HTR-8/SVneo (cell line): ENCODE results near the gene TENM3.
A peak's percentile ranks its signal among the peaks of the same experiment; 100 is the strongest.

Experiments used
- DNase-seq: peaks from one replicate; pipeline ENCODE4 v3.0.0; 2011; ENCODE audit warnings: low spot score, mixed read lengths; ENCODE audit not compliant: insufficient read length
- FAIRE-seq: peaks from 2 replicates; lab custom pipeline; 2011; peaks lifted over from hg19 to GRCh38; lab: Jason Lieb, UNC

TENM3 gene

GRCh38 chr4:182320092-182320491 is 76.9 kb downstream of the TENM3 start:
- no peak for DNase-seq

GRCh38 chr4:182320580-182320979 is 77.4 kb downstream of the TENM3 start:
- FAIRE-seq (no peak), DNase-seq (no peak)

More at GRCh38 chr4:182320092-182320491, 76.9 kb downstream of the TENM3 start:
- no peak for FAIRE-seq

DNA sequence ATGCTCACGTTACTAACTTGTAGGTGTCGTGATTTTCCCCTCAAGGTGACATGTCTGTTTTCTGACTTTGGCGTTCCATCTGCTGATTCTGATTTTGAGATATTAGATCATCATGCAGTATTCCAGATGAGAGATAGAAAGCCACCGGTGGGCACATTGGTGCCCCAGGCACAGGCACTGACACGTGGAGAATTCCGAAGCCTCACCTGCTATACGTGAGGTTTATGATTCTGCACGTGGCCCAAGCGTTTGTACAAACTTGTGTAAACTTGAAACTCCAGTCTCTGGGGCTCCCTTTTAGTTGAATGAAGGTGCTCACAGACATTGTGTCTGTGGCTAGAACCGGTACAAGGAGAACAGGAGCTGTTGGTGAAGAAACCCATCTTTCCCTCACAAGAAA is 81.1 kb downstream of the TENM3 start:
- FAIRE-seq = no peak
- DNase-seq = no peak

GRCh38 chr4:182325397-182325796 is 82.2 kb downstream of the TENM3 start:
- DNase-seq (no peak), FAIRE-seq (no peak)

- FAIRE-seq (no peak), DNase-seq (no peak)
Observed at GRCh38 chr4:182325848-182326255, 82.7 kb downstream of the TENM3 start.

DNA sequence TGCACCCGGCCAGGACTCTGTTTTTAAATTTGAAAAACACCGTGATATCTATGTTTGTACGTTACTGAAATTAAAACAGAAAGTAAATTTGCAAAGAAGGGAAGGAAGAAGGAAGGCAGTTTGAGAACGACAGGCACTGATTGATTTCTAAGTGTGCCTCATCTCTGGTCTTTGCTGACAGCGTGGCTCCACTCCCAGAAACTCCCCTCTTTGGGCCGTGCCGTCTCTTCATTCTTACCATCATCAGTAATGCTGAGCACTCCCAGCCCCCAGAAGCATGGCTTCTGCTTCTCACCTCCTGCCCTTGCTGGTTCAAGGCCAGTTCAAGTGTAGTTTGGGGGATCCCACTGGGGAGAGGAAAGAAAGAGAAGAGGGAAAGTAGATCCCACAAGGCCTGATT is 85.3 kb downstream of the TENM3 start:
- FAIRE-seq = no peak

DNA sequence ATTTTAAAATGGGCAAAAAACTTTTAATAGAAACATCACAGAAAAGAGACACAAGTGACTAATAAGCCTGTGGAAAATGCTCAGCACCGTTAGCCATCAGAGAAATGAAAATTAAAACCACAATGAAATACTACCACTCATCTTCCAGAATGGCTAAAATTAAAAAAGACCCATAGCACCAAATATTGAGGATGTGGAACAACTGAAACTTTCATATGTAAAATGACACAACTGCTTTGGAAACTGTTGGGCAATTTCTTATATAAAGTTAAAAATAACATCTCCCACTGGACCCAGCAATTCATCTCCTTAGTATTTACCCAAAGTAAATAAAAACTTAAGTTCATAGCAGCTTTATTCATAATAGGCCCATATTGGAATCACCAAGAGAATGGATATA is 94.2 kb downstream of the TENM3 start:
- DNase-seq (no peak), FAIRE-seq (no peak)

More for the DNA sequence above, 85.3 kb downstream of the TENM3 start:
- DNase-seq = no peak

DNA sequence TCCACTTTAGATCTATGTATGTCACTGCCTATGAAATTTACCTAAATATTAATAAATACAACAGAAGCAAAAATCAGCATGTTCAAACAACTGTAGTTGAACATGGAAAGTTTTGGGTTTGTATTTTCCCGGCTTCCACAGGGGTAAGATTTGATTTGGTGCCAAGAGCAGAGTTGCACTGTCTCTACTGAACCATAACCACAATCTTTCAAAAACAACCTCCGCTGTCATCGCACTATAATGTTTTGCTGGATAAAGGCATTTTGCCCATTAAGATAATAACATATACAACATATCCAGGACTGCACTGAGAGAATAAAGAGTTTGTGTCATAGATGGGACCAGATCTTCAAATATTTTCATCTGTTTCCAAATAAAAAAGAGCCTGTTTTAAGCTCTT is 94.9 kb downstream of the TENM3 start:
- no peak for FAIRE-seq
- no peak for DNase-seq

DNA sequence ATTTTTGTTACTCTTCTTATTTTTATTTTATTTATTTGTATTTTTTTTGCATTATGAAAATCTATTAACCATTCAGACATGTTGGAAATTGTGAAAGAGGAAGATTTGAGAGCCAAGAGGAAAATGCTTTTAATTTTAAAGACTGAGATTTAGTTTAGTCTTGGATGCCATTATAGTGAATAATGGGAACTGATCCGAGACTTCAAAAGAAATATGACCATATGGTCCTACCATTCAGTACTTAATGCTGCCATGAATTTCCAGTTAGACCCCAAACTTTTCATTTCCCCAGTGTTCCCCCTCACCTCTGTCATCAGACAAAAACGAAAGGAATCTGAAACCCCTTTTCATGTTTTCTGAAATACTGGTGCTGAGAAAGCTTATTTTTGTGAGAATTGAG is 95.5 kb downstream of the TENM3 start:
- DNase-seq = no peak
- no peak for FAIRE-seq

GRCh38 chr4:182339221-182339641 is 96.0 kb downstream of the TENM3 start:
- DNase-seq (peak; percentile 13), FAIRE-seq (no peak)

- FAIRE-seq (no peak), DNase-seq (no peak)
Observed at GRCh38 chr4:182343453-182343852, 100.3 kb downstream of the TENM3 start.

DNA sequence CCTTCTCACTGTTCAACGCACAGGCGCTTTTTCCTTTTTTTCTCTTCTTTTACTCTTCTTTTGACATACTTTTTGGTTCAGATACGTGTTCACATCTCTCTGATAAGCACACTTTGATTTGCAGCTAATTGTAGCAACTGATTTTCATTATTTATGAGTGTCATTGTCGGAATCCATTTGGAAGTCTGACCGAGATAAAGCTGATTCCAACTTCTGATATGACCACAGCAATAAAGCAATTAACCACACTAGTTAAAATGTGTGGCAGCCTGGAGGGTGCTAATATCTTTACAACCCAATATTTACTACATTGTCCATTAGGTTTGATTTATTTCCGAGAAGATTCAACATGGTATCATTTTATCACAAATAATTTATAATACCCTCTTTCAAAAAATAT is 101.8 kb downstream of the TENM3 start:
- DNase-seq (no peak), FAIRE-seq (no peak)

- FAIRE-seq (no peak), DNase-seq (no peak)
Observed at GRCh38 chr4:182346250-182346649, 103.0 kb downstream of the TENM3 start.

- FAIRE-seq (no peak), DNase-seq (no peak)
Observed at GRCh38 chr4:182346675-182347375, 103.6 kb downstream of the TENM3 start.

GRCh38 chr4:182348779-182349326 is 105.7 kb downstream of the TENM3 start:
- FAIRE-seq (no peak), DNase-seq (no peak)

DNA sequence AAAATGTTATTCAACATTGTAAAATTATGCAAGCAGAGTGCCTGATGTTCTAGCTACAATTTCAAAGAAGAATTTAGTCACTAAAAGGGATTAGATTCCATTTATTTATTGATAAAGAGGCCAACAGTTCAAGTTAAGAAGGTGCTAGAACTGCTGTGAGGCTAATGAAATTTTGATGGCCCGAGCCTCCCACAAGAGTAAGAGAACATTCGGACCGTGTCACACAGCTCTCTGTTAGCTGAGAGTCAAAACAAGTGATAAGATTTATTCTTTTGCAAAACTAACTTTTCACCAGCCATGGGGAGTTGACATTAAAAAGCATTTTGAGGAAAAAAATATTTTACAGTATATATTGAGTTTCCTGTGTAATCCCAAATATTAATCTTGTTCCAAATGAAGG is 106.8 kb downstream of the TENM3 start:
- FAIRE-seq = no peak
- DNase-seq = no peak

- FAIRE-seq = peak; percentile 9
Observed at GRCh38 chr4:182351485-182351884, 108.3 kb downstream of the TENM3 start.

DNA sequence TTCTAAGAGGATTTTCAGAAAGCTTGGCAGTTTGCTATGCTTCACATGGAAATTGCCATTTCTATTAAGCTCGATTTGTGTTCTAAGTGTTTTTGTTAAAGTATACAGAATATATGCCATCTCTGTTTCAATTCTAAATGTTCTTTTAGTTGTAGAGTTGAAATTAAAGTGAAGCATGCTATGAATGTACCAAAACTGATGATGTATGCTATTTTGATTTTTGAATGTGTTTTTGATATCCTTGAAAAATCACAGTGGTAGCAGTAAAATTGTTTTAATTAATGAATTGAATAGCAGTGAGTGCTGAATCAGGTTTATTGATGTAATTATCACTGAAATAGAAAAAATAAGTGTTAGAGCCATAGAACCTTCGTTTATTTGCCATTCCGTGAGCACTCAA is 110.9 kb downstream of the TENM3 start:
- FAIRE-seq (no peak), DNase-seq (no peak)

More at GRCh38 chr4:182351485-182351884, 108.3 kb downstream of the TENM3 start:
- DNase-seq = no peak

DNA sequence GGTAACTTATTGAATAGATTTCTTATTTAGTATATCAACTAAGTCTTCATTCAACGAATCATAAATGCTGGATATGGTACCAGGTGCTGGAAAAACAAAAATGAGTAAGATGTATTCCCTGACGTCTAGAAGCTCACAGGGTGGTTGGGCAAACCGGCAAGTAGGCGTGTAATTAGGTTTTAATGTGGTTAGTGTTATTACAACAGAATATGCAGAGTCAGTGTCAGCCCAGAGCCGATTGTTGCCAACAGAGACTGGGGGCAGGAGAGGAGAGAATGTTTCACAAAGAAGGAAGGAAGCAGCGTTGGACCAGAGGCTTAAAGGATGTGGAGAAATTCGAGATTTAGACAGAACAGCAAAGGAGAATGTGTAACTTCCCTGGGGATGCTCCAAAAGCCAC is 111.7 kb downstream of the TENM3 start:
- DNase-seq (no peak), FAIRE-seq (no peak)

DNA sequence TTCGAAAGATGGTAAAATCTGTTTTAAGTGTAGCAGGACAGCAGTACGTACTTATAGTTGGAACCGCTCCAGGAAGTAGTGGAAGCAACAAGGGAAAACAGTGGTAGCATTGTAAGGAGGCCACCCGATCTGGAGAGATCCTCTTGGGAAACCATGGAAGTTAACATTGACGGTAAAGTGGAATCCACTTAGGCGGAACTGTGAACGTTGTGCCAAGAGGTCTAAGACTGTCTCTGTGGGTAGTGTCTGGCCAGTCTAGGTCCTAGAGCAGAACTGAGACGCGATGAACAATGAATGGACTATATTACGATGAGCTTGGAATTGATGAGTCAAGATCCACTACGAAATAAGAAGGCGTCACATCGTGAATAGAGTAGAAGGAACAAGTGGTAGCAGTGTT is 124.0 kb downstream of the TENM3 start:
- DNase-seq (no peak), FAIRE-seq (peak; percentile 69)

DNA sequence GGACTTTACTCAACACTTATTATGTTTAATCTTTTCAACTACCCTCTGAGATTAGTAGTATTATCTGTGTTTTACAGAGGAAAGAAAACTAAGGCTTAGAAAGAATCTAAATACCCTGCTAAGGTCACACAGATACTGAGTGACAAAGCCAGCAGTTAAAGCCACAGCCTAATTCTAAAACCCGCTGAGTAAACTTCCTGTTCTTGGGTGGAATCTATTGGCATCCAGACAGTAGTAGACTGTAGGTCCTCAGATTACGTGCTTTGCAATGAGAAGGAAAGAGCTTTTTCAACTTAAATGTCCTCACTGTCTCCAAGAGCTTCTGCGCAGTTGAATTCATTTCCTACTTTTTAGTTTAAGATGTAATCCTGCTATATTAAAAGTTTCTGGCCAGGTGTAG is 126.0 kb downstream of the TENM3 start:
- DNase-seq (no peak), FAIRE-seq (no peak)

DNA sequence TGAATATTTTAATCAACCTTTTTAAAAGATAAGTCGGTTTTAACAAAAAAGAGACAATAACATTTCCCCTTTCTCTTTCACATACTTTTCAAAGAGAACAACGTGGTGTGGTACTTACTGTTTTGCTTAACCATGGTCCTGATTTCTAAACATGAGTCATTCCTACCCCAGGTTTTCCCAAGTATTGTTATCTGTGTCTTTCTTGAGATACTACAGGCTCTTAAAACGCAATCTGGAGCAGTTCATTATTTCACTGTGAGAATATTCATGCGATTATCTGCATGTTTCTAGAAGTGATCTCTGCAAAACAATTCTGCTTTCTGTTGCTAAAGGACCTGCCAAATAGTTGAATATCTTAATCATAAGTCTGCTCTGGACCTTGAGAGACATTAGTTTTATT is 127.3 kb downstream of the TENM3 start:
- FAIRE-seq (no peak), DNase-seq (no peak)
